NK-92 (cell line): Measurements from ENCODE around the gene GOLPH3.

Source experiments
- DNase-seq: peaks from one replicate; lab custom pipeline; 2025; ENCODE audit not compliant: unreplicated experiment; lab: John Stamatoyannopoulos, UW

Gene GOLPH3

DNA sequence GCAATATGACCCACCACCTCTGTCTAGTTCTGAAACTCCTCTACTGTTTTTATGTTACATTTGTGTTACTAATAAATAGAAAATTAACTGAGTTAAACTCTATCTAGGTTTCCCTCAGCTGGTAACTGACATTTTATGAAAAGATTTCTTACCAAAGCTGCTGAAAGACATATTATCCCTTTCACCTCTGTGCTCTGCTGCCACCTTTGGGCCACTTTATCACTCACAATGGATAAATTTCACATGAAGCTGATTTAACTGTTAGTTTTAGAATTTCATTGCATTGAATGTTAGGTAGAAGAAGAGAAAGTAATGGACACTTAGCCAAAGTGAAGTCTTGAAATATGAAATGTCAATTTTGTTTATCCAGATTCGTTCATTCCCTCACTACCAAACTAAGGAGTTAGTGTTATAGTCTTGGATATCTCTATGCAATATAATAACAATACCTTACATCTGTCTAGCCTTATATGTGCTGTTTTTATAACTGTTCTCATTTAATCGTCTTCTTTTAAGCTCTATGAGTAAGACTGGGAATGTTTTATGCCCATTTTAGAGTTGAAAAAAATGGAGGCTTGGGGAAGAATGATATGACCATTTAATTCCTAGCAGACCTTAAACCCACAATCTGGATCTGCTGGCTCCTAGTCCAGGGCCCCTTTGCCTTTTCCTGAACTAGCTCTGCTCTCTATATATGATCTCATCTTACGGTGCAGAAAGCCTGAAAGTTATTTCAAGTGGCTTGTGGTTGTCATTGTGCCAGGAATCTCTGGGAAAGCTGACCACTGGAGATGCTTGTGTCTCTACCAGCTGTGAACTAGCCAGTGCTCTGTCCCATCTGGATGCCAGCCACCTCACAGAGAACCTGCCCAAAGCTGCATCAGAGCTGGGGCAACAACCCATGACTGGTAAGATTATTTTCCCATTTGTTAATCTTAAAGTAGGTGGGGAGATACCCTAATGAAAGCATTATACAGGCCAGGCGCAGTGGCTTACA is 97.1 kb downstream of the GOLPH3 start:
- DNase-seq: no peak
